Stomach (tissue), 4 donors: ENCODE data around the gene SDC3.

Experiments
- CTCF ChIP-seq, 7 experiments: fragments of 450-650 bp in 4 of 7; fragments of 200-600 bp in 3 of 7; sonication (generic) in 3 of 7; IDR thresholded peaks; one replicate each; pipeline ENCODE4 v1.5.1; 2016 to 2019; ENCODE audit warnings: antibody characterized with exemption in 7 of 7, control low read depth in 2 of 7, mild to moderate bottlenecking in 1 of 7
- EP300 ChIP-seq: sonication (generic); formaldehyde crosslinking; IDR thresholded peaks from one replicate; pipeline ENCODE4 v1.6.1; 2017; ENCODE audit warnings: antibody characterized with exemption

GRCh38 chr1:30947212-30947611, 38.7 kb upstream of the SDC3 start:
- TF ChIP-seq CTCF (IDR thresholded peaks at IDR 0.05) (no peak), EP300 (no peak)
